Neuronal stem cell (in vitro differentiated cells): Measurements from ENCODE around the gene FCHSD1.

Source experiments
- DNase-seq: peaks from one replicate; pipeline ENCODE4 v3.0.0-alpha.2; 2013; ENCODE audit warnings: low spot score
- H2AFZ ChIP-seq: one replicate; pipeline ENCODE4 v1.6.1; 2013; ENCODE audit warnings: mild to moderate bottlenecking, low read length, inconsistent platforms
- H2AK5ac ChIP-seq: 2 replicates; pipeline ENCODE4 v1.6.1; 2013; ENCODE audit warnings: low read depth, mild to moderate bottlenecking, inconsistent platforms, low read length, moderate library complexity, mixed read lengths
- H2BK120ac ChIP-seq: 2 replicates; pipeline ENCODE4 v1.6.1; 2013; ENCODE audit warnings: low read depth, mild to moderate bottlenecking, inconsistent platforms, low read length, moderate library complexity, mixed read lengths
- H2BK12ac ChIP-seq: one replicate; pipeline ENCODE4 v1.6.1; 2013; ENCODE audit warnings: low read length, inconsistent platforms
- H2BK15ac ChIP-seq: 2 replicates; pipeline ENCODE4 v1.6.1; 2013; ENCODE audit warnings: mild to moderate bottlenecking, low read length, inconsistent platforms, mixed read lengths
- H2BK5ac ChIP-seq: one replicate; pipeline ENCODE4 v1.6.1; 2013; ENCODE audit warnings: inconsistent platforms, mild to moderate bottlenecking, low read length, moderate library complexity
- H3K14ac ChIP-seq: one replicate; pipeline ENCODE4 v1.6.1; 2013; ENCODE audit warnings: low read length, inconsistent platforms
- H3K18ac ChIP-seq: 2 replicates; pipeline ENCODE4 v1.6.1; 2013; ENCODE audit warnings: low read length, inconsistent platforms
- H3K23ac ChIP-seq: 2 replicates; pipeline ENCODE4 v1.6.1; 2013; ENCODE audit warnings: low read depth, mild to moderate bottlenecking, mixed read lengths, low read length, inconsistent platforms; ENCODE audit not compliant: poor library complexity
- H3K27ac ChIP-seq: replicated peaks from 3 replicates; pipeline ENCODE4 v1.5.1; 2013; ENCODE audit warnings: low read length, inconsistent platforms
- H3K27me3 ChIP-seq, 3 experiments: 2 replicates each; pipeline ENCODE4 v1.6.1; 2013; ENCODE audit warnings: low read length in 3 of 3, mild to moderate bottlenecking in 2 of 3, inconsistent platforms in 1 of 3, low read depth in 1 of 3, mixed read lengths in 1 of 3, moderate library complexity in 1 of 3; ENCODE audit not compliant: control insufficient read depth in 3 of 3, insufficient read depth in 3 of 3
- H3K36me3 ChIP-seq, 2 donors: replicated peaks in 1 of 2; 2 replicates each; pipeline ENCODE4 v1.6.1; 2013; ENCODE audit warnings: low read length in 2 of 2; ENCODE audit not compliant: control insufficient read depth in 2 of 2, insufficient read depth in 2 of 2
- H3K4ac ChIP-seq: 2 replicates; pipeline ENCODE4 v1.6.1; 2013; ENCODE audit warnings: inconsistent platforms, mild to moderate bottlenecking, low read length, moderate library complexity
- H3K4me1 ChIP-seq, 2 donors: 1 replicate in 1 of 2; 2 replicates in 1 of 2; pipeline ENCODE4 v1.6.1; 2013; ENCODE audit warnings: low read length in 2 of 2, low read depth in 1 of 2; ENCODE audit not compliant: control insufficient read depth in 2 of 2, insufficient read depth in 1 of 2
- H3K4me2 ChIP-seq: one replicate; pipeline ENCODE4 v1.6.1; 2013; ENCODE audit warnings: mild to moderate bottlenecking, low read length, inconsistent platforms; ENCODE audit not compliant: insufficient read depth, poor library complexity, severe bottlenecking
- H3K4me3 ChIP-seq, 2 donors: 2 replicates each; pipeline ENCODE4 v1.5.1; 2013; ENCODE audit warnings: low read length in 2 of 2, mild to moderate bottlenecking in 2 of 2, inconsistent platforms in 1 of 2, moderate library complexity in 1 of 2
- H3K79me1 ChIP-seq: one replicate; pipeline ENCODE4 v1.6.1; 2013; ENCODE audit warnings: low read depth, mild to moderate bottlenecking, inconsistent platforms, low read length, moderate library complexity
- H3K9ac ChIP-seq: one replicate; pipeline ENCODE4 v1.6.1; 2013; ENCODE audit warnings: mild to moderate bottlenecking, low read depth, low read length, inconsistent platforms; ENCODE audit not compliant: poor library complexity
- H3K9me3 ChIP-seq, 2 donors: replicated peaks in 1 of 2; 2 replicates each; pipeline versions ENCODE3 to v1.6.1; 2013; ENCODE audit warnings: low read length in 2 of 2, mild to moderate bottlenecking in 2 of 2, inconsistent platforms in 1 of 2, low read depth in 1 of 2, mixed read lengths in 1 of 2, moderate library complexity in 1 of 2; ENCODE audit not compliant: control insufficient read depth in 2 of 2, insufficient read depth in 1 of 2
- H4K8ac ChIP-seq: one replicate; pipeline ENCODE4 v1.6.1; 2013; ENCODE audit warnings: low read depth, mild to moderate bottlenecking, inconsistent platforms, low read length, moderate library complexity
- H4K91ac ChIP-seq: one replicate; pipeline ENCODE4 v1.6.1; 2013; ENCODE audit warnings: low read length, low read depth, mild to moderate bottlenecking, inconsistent platforms; ENCODE audit not compliant: poor library complexity
- WGBS, 2 donors: extraction: QIAGEN DNeasy Blood & Tissue Kit; methylation state at CpG; one replicate each; pipeline ENCODE4 v1.1.7; 2013; ENCODE audit warnings: missing lambda C conversion rate in 2 of 2, mixed read lengths in 1 of 2; ENCODE audit not compliant: insufficient read length in 2 of 2, insufficient replicate concordance in 1 of 2; ENCODE audit errors: extremely low coverage in 2 of 2; 5-methylcytosine and 5-hydroxymethylcytosine counted together

Gene FCHSD1

GRCh38 chr5:141598391-141599345 lies 52.5 kb downstream of the FCHSD1 start:
- Histone ChIP-seq H3K18ac (no peak overlapping the region), H3K14ac (no peak overlapping the region), H3K27ac (no peak overlapping the region), H3K9ac (no peak overlapping the region), H4K91ac (no peak overlapping the region), H4K8ac (no peak overlapping the region), H3K4me1 (no peaks in the 10 kb centered on the region), H2BK120ac (no peak overlapping the region), H2AFZ (no peak overlapping the region), H2BK15ac (no peak overlapping the region), H3K23ac (no peak overlapping the region), H3K36me3 (peaks cover 3 to 11% of the 10 kb centered on the region in 2 donors), H3K27me3 (no peaks in the 10 kb centered on the region), H2BK5ac (no peak overlapping the region), H2AK5ac (no peak overlapping the region), H3K79me1 (no peaks in the 10 kb centered on the region), H3K4ac (no peak overlapping the region), H3K9me3 (peaks cover 0 to 5% of the 10 kb centered on the region in 2 donors), H3K4me2 (no peak overlapping the region), H2BK12ac (no peak overlapping the region), H3K4me3 (no peak overlapping the region)
- DNase-seq, result no peak
- WGBS, 2 donors, result no CpG with 5 or more reads among the region's 3 CpGs

DNA sequence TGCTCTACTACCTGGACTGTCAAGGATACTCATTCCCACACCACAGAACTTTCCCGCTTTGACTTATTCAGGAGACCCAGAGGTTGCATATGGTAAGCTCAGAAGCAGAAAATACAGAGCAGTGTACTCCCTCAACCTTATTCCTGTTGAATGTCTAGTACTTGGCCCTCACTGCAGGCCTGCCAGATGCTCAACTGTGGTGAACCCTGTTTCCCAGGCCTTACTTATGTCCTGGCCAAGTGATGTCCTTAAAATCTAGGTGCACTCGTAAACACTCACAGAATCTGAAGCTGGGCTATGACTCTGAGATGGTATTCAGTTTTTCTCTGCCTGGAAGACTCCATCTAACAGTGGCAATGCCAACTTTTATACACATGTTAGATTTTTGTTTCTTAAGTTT lies 53.4 kb downstream of the FCHSD1 start:
- Histone ChIP-seq H2BK5ac (no peak overlapping the region), H3K4me3 (no peak overlapping the region), H3K9ac (no peak overlapping the region), H3K14ac (no peak overlapping the region), H3K18ac (no peak overlapping the region), H2BK12ac (no peak overlapping the region), H4K8ac (no peak overlapping the region), H3K79me1 (no peaks in the 10 kb centered on the region), H3K23ac (no peak overlapping the region), H3K9me3 (peaks cover 0 to 5% of the 10 kb centered on the region in 2 donors), H2BK15ac (no peak overlapping the region), H3K36me3 (peaks cover 3 to 11% of the 10 kb centered on the region in 2 donors), H3K27me3 (no peaks in the 10 kb centered on the region), H3K4ac (no peak overlapping the region), H3K4me2 (no peak overlapping the region), H2AFZ (no peak overlapping the region), H3K4me1 (no peaks in the 10 kb centered on the region), H3K27ac (no peak overlapping the region), H2AK5ac (no peak overlapping the region), H2BK120ac (no peak overlapping the region), H4K91ac (no peak overlapping the region)
- DNase-seq, result no peak
- no CpG with 5 or more reads among the region's 2 CpGs for WGBS, 2 donors

DNA sequence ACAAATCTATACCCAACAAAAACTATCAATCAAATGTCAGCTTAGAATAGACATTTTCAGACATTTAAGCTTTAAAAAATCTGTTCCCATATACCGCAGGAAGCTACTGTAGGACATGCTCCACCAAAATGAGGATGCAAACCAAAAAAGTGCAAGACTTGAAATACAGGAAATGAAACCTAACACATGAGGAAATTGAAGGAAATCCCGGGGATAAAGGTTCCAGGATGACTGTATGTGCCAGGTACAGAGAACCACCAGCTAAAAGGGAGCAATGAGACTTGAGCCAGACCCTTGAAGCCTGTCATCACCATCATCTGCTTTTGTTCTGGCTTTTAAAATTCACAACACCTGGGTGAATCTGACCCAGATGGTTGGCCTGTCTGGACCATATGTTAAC lies 53.8 kb downstream of the FCHSD1 start:
- Histone ChIP-seq H3K79me1 (no peaks in the 10 kb centered on the region), H3K18ac (no peak overlapping the region), H3K4me1 (no peaks in the 10 kb centered on the region), H2BK5ac (no peak overlapping the region), H3K23ac (no peak overlapping the region), H2AFZ (no peak overlapping the region), H2BK12ac (no peak overlapping the region), H3K9me3 (peaks cover 0 to 5% of the 10 kb centered on the region in 2 donors), H3K14ac (no peak overlapping the region), H2BK120ac (no peak overlapping the region), H3K9ac (no peak overlapping the region), H2BK15ac (no peak overlapping the region), H4K8ac (no peak overlapping the region), H3K4ac (no peak overlapping the region), H3K36me3 (peaks cover 3 to 11% of the 10 kb centered on the region in 2 donors), H2AK5ac (no peak overlapping the region), H3K27me3 (no peaks in the 10 kb centered on the region), H3K4me3 (no peak overlapping the region), H3K27ac (no peak overlapping the region), H4K91ac (no peak overlapping the region), H3K4me2 (no peak overlapping the region)
- DNase-seq, result no peak
- WGBS, 2 donors, result no CpG with 5 or more reads among the region's 2 CpGs

DNA sequence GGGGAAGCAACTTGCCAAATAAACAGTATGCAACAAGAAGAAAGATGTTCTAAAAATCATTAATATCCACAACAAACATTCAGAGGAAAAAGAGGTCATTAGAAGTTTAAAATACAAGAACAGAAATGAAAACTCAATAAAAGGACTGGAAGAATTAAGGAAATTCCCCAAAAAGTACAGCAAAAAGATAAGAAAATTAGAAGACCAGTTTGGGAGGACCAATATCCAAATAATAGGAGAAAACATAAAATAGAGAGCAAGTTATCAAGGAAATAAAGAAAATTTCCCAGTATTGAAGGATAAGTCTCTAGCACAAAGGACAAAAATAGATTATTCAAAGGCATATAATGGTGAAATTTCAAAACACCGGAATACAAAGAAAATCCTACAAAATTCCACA lies 54.4 kb downstream of the FCHSD1 start:
- Histone ChIP-seq H4K91ac (no peak overlapping the region), H3K4me1 (no peaks in the 10 kb centered on the region), H2AFZ (no peak overlapping the region), H3K14ac (no peak overlapping the region), H3K27me3 (no peaks in the 10 kb centered on the region), H2BK120ac (no peak overlapping the region), H3K23ac (no peak overlapping the region), H3K4ac (no peak overlapping the region), H3K27ac (no peak overlapping the region), H3K9ac (no peak overlapping the region), H2BK5ac (no peak overlapping the region), H3K18ac (no peak overlapping the region), H2BK15ac (no peak overlapping the region), H2AK5ac (no peak overlapping the region), H3K79me1 (no peaks in the 10 kb centered on the region), H2BK12ac (no peak overlapping the region), H3K36me3 (peaks cover 3 to 11% of the 10 kb centered on the region in 2 donors), H3K4me2 (no peak overlapping the region), H3K4me3 (no peak overlapping the region), H3K9me3 (peaks cover 0 to 5% of the 10 kb centered on the region in 2 donors), H4K8ac (no peak overlapping the region)
- DNase-seq, result no peak
- no CpG with 5 or more reads among the region's 1 CpG for WGBS, 2 donors
